ENCODE data around the gene ARPC2. TPM values are rescaled to one million over a fixed set of nuclear protein-coding genes. Genes with fewer than 3 reads are reported as not detected.

ARPC2 gene
- total and polyA plus RNA-seq, 2 of the 13 experiments (the other 11 are each of a cell fraction or from before 2014, with no cell fraction given), result 168 to 303 TPM

DNA sequence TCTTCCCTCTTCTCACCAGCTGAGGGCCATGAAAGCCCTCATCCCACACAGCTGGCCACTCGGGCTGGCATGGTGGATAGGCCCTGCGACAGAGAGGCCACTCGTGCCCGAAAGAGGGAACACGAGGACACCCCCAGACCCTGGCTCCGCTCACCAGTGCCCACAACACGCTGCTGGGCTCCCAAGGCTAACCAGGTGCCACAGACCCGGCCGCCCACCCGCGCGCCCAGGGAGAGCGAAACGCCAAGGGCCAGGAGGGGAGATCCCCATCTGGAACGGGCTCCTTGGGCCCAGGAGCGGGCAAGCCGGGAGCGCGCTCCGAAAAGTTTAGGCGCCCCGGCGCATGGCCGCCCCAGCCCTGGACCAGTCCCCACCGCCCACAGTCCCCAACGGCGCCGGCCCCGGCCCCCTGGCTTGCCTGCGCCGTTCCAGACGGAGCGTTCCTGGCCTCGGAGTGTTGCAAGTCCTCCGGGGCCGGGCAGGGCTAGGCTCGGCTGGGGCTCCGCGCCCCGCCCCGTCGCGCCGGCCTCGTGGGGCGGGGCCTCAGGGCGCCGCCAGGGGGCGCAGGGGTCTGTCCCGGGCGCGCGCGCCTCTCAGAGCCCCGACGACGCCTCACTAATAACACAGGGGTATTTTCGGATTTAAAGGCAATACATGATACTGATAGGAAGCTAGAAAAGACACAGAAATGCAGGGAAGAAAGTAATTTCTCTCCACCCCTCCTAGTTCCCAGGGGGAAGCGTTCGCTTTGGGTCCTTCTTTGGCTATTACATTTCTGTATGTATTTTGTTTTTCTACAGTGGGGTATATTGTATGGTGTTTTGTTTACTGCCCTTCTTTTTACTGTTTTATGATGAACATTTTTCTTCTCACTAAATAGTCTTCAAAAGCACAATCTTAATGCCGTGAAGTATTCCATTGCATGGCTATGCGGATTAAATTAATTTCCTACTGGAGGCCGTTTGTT, 75.3 kb downstream of the ARPC2 start, which contains the start of gene TMBIM1 (continued):
- TF ChIP-seq, protein P1, sequence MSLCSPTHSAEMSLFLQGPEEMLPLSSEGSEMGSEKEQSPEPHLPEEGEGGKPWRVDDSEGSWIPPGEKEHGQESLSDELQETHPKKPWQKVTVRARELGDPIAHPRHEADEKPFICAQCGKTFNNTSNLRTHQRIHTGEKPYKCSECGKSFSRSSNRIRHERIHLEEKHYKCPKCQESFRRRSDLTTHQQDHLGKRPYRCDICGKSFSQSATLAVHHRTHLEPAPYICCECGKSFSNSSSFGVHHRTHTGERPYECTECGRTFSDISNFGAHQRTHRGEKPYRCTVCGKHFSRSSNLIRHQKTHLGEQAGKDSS (CRISPR knock-in tag; IDR thresholded peaks at IDR 0.05; ENCODE audit: borderline replicate concordance, low read depth), result peak; percentile 60; the same call in 1 of the 2 replicates
- TF ChIP-seq CENPX (CRISPR knock-in tag; IDR thresholded peaks at IDR 0.05) (no peak), ZFP36L1 (CRISPR knock-in tag; IDR thresholded peaks at IDR 0.05) (no peak), ZNF546 (CRISPR knock-in tag; conservative IDR thresholded peaks at IDR 0.05) (no peak), PTBP1 (IDR thresholded peaks at IDR 0.05; ENCODE audit: low read depth, low read length, poor library complexity, severe bottlenecking) (no peak), ZNF260 (CRISPR knock-in tag; IDR thresholded peaks at IDR 0.05; ENCODE audit: borderline replicate concordance, low read depth) (no peak), ZFP82 (CRISPR knock-in tag; IDR thresholded peaks at IDR 0.05; ENCODE audit: borderline replicate concordance) (0 out of 2 replicates have a peak, but pooled peaks have one; percentile 83), YEATS2 (CRISPR knock-in tag; IDR thresholded peaks at IDR 0.05; ENCODE audit: borderline replicate concordance) (peak; percentile 72; the same call in 1 of the 2 replicates), ARNT (IDR thresholded peaks at IDR 0.05) (no peak), HDAC2 (CRISPR knock-in tag; IDR thresholded peaks at IDR 0.05) (no peak; the same call in 1 of the 2 replicates), MXI1 (IDR thresholded peaks at IDR 0.05; ENCODE audit: borderline replicate concordance, low read depth, low read length) (peak; percentile 85; the same call in 2 of the 3 replicates), DMAP1 (CRISPR knock-in tag; IDR thresholded peaks at IDR 0.05) (peak; percentile 65), MIER3 (CRISPR knock-in tag; IDR thresholded peaks at IDR 0.05; ENCODE audit: borderline replicate concordance) (no peak), ZNF512B (CRISPR knock-in tag; IDR thresholded peaks at IDR 0.05; ENCODE audit: borderline replicate concordance) (no peak), ONECUT2 (CRISPR knock-in tag; IDR thresholded peaks at IDR 0.05) (no peak), KDM2A (CRISPR knock-in tag; IDR thresholded peaks at IDR 0.05; ENCODE audit: borderline replicate concordance, low read depth) (peak; percentile 68), ZNF331 (CRISPR knock-in tag; IDR thresholded peaks at IDR 0.05) (no peak), ATF7 (IDR thresholded peaks at IDR 0.05) (no peak), ATF7 (CRISPR knock-in tag; IDR thresholded peaks at IDR 0.05) (0 out of 2 replicates have a peak, but pooled peaks have one; percentile 28), ZNF652 (CRISPR knock-in tag; IDR thresholded peaks at IDR 0.05; ENCODE audit: borderline replicate concordance, low read depth) (no peak), THYN1 (CRISPR knock-in tag; IDR thresholded peaks at IDR 0.05; ENCODE audit: borderline replicate concordance, low read depth) (no peak), DR1 (CRISPR knock-in tag; IDR thresholded peaks at IDR 0.05) (no peak; the same call in 1 of the 2 replicates), ZFY (CRISPR knock-in tag; IDR thresholded peaks at IDR 0.05) (peak; percentile 87), HOXA5 (CRISPR knock-in tag; IDR thresholded peaks at IDR 0.05) (no peak; the same call in 1 of the 2 replicates), ZNF256 (CRISPR knock-in tag; conservative IDR thresholded peaks at IDR 0.05) (no peak), HOXA3 (CRISPR knock-in tag; IDR thresholded peaks at IDR 0.05) (peak; percentile 83)
